ENCODE results near the gene PAPOLB.

PAPOLB gene

DNA sequence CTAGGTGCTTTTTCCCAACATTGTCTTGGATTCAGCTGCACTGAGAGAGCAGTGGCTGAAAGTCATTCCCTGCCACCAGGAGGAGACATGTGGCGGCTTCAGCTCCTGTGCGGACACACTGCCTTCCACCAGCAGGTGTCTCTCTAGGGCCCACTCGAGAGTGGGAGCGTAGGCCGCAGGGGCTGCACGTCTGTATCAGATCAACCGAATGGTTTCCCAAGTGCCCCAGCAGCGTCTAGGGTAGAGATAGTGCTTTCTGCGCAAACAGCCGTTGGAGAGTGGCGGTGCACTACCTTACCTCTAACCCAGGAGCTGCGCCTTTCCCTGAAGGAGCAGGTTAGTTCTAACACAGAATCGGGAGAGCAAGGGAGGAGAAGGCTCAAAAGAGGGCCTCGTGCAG is 31.7 kb downstream of the PAPOLB start:
- peak in 1 of 2 donors; percentile 51 for DNase-seq
- intact Hi-C loops (cut with DNase I; ENCODE audit: low total_unique reads): loop anchor here (5.0 kb wide), 1 partner anchor 52 kb away; the partner anchor contains the start of gene RADIL
- Histone ChIP-seq H3K4me3 (no peak overlapping the region), H3K27ac (no peak overlapping the region), H3K4me1 (no peaks in the 10 kb centered on the region), H3K27me3 (no peaks in the 10 kb centered on the region), H3K36me3 (peaks cover 0 to 23% (median 12%) of the 10 kb centered on the region in 3 donors), H3K9me3 (no peaks in the 10 kb centered on the region)
- peak; percentile 62 to 79 for TF ChIP-seq CTCF (IDR thresholded peaks at IDR 0.05)

- intact Hi-C loops (cut with DNase I; ENCODE audit: low total_unique reads): no loop called here
- DNase-seq: no peak
These were observed 33.0 kb downstream of the PAPOLB start for GRCh38 chr7:4828720-4829383.

GRCh38 chr7:4825081-4825480 is 36.7 kb downstream of the PAPOLB start:
- H3K9me3 ChIP-seq: no peaks in the 10 kb centered on the region
- TF ChIP-seq CTCF (IDR thresholded peaks at IDR 0.05): no peak
- intact Hi-C loops (cut with DNase I; ENCODE audit: low total_unique reads): no loop called here
- H3K27me3 ChIP-seq: no peaks in the 10 kb centered on the region
- H3K36me3 ChIP-seq: no peaks in the 10 kb centered on the region
- DNase-seq: no peak
- peaks cover 0 to 10% (median 5%) of the 10 kb centered on the region in 4 donors for H3K4me1 ChIP-seq
- no peak overlapping the region for H3K27ac ChIP-seq
- H3K4me3 ChIP-seq: no peak overlapping the region

More at GRCh38 chr7:4828720-4829383, 33.0 kb downstream of the PAPOLB start:
- no peaks in the 10 kb centered on the region for H3K9me3 ChIP-seq
- H3K4me1 ChIP-seq: no peaks in the 10 kb centered on the region
- peaks cover 0 to 10% (median 5%) of the 10 kb centered on the region in 3 donors for H3K36me3 ChIP-seq
- no peak overlapping the region for H3K27ac ChIP-seq
- H3K27me3 ChIP-seq: no peaks in the 10 kb centered on the region
- no peak overlapping the region for H3K4me3 ChIP-seq
- TF ChIP-seq CTCF (IDR thresholded peaks at IDR 0.05): no peak

- Histone ChIP-seq H3K27me3 (no peaks in the 10 kb centered on the region), H3K27ac (no peak overlapping the region), H3K4me1 (peaks cover 0 to 18% (median 13%) of the 10 kb centered on the region in 4 donors), H3K36me3 (no peaks in the 10 kb centered on the region), H3K4me3 (no peak overlapping the region), H3K9me3 (no peaks in the 10 kb centered on the region)
- intact Hi-C loops (cut with DNase I; ENCODE audit: low total_unique reads): no loop called here
- TF ChIP-seq CTCF (IDR thresholded peaks at IDR 0.05): no peak
- no peak for DNase-seq
These were observed 37.6 kb downstream of the PAPOLB start for GRCh38 chr7:4824120-4824775.

- intact Hi-C loops (cut with DNase I; ENCODE audit: low total_unique reads): no loop called here
- H3K27me3 ChIP-seq: no peaks in the 10 kb centered on the region
- no peaks in the 10 kb centered on the region for H3K9me3 ChIP-seq
- no peak overlapping the region for H3K27ac ChIP-seq
- no peak for TF ChIP-seq CTCF (IDR thresholded peaks at IDR 0.05)
- no peak for DNase-seq
- no peaks in the 10 kb centered on the region for H3K36me3 ChIP-seq
- peaks cover 0 to 20% (median 14%) of the 10 kb centered on the region in 4 donors for H3K4me1 ChIP-seq
- no peak overlapping the region for H3K4me3 ChIP-seq
These were observed 38.2 kb downstream of the PAPOLB start for GRCh38 chr7:4823441-4824119.
